ENCODE results near the gene IRAK3. TPM values are rescaled to one million over a fixed set of nuclear protein-coding genes. Genes with fewer than 3 reads are reported as not detected.

Gene IRAK3
- total RNA-seq (2022; extraction: Qiagen RNA extraction; ENCODE audit: low read depth): 0.08 to 0.33 TPM (median 0.11 TPM) in 5 replicates

GRCh38 chr12:66188584-66189485 is at the start of gene IRAK3:
IRAK3 (plus strand) TSS chr12:66189214; CDS start chr12:66189300, 86 bp downstream.

GRCh38 chr12:66169221-66170170 is 19.5 kb upstream of the IRAK3 start, which contains the start of gene TMBIM4:
TMBIM4 (minus strand) TSS chr12:66169996; CDS start chr12:66169951, 45 bp downstream.

GRCh38 chr12:66301944-66302826 is 113.2 kb downstream of the IRAK3 start, which contains the start of gene HELB:
HELB (plus strand) TSS chr12:66302493; CDS start chr12:66302604, 111 bp downstream.

Other genes starting within 250 kb of the IRAK3 start
- 50.7 to 60.1 TPM (median 56.3 TPM) in 5 replicates for gene LLPH, start 58.5 kb upstream of the IRAK3 start, total RNA-seq (2022; extraction: Qiagen RNA extraction; ENCODE audit: low read depth)
- 24.7 to 57.7 TPM (median 55.7 TPM) in 5 replicates for gene TMBIM4, start 19.2 kb upstream of the IRAK3 start, total RNA-seq (2022; extraction: Qiagen RNA extraction; ENCODE audit: low read depth)
- gene HELB, start 113.3 kb downstream of the IRAK3 start, total RNA-seq (2022; extraction: Qiagen RNA extraction; ENCODE audit: low read depth): 0.90 to 1.7 TPM (median 1.6 TPM) in 5 replicates